ENCODE data around the gene PTGS2.
"Not testable (repeated sequence)": the region's sequence is repeated elsewhere in the genome, so short reads cannot be mapped to it uniquely, and the experiment has no call there.

Gene PTGS2

DNA sequence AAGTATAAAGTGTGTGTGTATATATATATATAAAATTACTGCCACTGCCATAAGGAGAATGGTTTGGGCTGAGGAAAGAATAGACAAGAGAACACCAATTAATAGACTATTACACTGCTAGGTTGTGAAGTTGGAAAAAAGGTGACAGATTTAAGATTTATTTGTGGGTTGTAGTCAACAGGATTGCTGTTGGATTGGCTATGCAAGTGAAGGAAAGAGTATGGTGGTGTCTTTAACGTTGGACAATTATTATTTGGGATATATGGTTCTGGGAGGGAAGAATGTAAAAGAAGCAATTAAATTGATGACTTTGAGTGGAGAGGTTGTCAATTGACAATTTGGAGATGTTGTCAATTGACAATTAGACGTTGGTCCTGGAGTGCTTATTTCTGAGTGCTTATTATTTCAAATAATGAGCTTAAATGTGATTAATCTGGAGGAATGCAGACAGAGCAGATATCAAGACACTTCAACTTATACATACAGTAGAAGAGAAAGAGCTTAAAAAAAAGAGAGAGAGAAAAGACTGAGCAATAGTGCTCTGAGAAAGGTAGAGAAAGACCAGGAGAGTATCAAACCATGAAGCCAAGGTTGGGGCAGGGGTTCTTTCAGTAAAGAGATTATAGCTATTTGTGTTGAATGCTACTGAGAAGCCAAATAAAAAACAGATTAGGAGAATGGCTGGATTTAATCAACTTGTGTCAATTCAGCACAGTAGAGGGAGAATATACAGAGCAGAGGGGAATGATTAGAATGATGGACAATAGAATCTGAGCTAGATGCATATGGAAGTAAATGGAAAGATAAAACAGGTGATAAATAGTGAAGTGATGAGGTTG, 9.7 kb downstream of the PTGS2 start:
- DNase-seq (ENCODE audit: low spot score), result no peak

DNA sequence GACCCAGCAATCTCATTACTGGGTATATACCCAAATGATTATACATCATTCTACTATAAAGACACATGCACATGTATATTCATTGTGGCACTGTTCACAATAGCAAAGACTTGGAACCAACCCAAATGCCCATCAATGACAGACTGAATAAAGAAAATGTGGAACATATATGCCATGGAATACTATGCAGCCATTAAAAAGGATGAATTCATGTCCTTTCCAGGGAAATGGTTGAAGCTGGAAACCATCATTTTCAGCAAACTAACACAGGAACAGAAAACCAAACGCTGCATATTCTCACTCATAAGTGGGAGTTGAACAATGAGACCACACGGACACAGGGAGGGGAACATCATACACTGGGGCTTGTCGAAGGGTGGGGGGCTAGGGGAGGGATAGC, 10.4 kb downstream of the PTGS2 start:
- not testable (repeated sequence) for DNase-seq (ENCODE audit: low spot score)

DNA sequence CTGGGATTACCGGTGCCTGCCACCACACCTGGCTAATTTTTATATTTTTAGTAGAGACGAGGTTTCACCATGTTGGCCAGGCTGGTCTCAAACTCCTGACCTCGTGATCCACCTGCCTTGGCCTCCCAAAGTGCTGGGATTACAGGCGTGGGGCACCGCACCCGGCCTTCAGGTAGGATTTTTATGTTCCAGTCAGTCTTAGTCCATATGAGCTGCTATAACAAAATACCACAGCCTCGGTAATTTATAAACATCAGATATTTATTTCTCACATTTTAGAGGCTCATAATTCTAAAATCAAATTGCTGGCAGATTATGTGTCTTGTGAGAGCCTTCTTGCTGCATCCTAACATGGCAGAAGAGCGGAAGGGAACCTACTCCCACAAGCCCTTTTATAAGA, 16.0 kb downstream of the PTGS2 start:
- DNase-seq (ENCODE audit: low spot score), result not testable (repeated sequence)

DNA sequence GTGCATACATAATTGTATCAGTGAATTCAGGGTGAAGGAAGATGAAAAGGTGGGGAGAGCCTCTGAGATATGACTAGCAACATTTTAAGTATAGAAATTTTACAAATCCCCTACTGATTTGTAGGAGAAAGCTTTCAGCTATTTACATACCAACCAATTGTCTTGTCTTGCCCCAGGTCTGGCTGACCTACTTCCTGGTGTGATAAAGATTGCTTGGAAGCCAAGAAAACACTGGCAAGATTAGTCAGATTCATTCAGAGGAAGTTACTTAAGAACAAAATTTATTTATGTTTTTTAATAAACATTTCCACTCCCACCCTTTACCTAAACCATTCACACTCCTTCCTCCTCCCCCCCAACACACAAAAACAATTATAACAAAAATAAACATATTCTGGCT, 17.5 kb downstream of the PTGS2 start:
- DNase-seq (ENCODE audit: low spot score), result no peak

DNA sequence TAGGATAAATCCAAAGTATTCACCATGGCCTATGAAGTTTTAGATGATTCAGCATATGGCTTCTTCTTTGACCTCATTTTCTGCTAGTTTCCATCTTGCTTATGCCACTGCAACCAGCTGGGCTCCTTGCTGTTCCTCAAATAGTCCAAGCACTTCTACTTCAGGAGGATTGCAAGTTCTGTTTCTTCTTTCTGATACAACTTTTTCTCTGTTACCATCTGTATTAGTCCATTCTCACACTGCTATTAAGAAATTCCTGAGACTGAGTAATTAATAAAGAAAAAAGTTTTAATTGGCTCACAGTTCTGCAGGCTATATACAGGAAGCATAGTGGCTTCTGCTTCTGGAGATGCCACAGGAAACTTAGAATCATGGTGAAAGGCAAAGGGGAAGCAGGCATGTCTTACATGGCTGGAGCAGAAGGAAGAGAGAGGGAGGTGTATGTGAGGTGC, 20.3 kb downstream of the PTGS2 start:
- DNase-seq (ENCODE audit: low spot score), result no peak

DNA sequence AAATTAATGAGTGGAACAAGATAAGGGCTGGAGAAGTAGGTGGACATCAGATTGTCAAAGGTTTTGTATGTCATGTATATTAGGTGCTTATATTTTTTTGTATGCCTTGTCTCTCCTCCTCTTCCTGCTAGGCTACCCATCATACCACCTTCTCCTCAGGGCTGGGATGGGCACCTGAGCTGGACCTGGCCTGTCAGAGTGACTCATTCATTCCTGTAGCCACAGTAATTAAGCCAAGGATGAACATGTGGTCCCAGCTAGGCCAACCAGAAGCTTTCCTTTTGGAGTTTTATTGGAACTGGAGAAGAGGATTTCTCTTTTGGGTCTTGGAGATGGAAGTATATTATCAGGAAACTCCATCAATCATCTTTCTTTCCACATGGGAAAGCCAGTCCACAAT, 21.2 kb downstream of the PTGS2 start:
- no peak for DNase-seq (ENCODE audit: low spot score)

DNA sequence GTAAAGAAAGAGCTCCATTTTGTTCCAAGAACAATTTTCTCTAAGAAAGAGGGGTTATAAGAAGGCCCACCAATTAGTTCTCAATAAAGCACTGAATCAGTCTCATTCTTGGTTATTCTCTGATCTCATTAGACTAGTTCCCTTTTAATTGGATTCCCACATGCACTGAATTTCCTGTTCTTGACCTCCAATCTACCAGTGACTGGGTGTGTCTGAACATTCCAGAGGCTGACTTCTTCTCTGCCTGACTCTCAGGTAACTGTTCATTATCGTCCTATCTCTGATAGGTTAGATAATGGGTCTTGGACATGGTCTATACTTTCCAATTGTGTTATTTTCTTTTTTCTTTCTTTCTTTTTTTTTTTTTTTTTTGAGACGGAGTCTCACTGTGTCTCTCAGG, 22.7 kb downstream of the PTGS2 start:
- DNase-seq (ENCODE audit: low spot score), result no peak

DNA sequence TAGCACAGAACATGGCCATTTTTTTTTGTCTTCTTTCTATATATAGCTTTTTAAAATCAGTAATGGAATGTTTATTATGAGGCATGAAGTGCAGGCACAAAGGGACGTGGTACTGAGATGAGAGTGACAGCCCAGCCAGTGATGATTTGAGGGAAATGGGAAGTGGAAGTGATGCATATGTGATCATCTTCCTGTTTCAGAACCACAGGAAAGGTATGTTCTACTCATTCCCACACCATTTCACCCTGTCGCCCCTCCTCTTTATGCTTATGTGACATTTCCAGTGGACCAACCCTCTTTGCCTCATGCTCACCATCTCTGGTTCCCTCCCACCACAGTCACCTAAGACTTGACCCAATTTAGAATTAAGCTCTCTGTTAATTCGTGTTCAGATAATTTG, 24.3 kb downstream of the PTGS2 start:
- no peak for DNase-seq (ENCODE audit: low spot score)

DNA sequence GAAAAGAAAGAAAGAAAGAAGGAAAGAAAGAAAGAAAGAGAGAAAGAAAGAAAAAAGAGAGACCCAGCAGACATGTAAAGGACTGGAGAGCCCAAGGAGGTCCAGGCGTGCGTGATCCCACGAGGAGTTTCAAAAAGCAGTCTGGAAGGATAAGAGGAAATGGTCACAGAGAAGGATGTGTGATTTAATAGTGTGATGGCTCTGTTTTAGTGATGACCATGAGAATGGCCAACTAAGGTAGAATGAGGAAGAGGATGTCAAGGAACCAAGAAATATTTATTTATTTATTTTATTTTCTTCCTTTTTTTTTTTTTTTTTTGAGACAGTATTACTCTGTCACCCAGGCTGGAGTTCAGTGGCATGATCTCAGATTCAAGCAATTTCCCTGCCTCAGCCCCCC, 25.5 kb downstream of the PTGS2 start:
- no peak for DNase-seq (ENCODE audit: low spot score)

DNA sequence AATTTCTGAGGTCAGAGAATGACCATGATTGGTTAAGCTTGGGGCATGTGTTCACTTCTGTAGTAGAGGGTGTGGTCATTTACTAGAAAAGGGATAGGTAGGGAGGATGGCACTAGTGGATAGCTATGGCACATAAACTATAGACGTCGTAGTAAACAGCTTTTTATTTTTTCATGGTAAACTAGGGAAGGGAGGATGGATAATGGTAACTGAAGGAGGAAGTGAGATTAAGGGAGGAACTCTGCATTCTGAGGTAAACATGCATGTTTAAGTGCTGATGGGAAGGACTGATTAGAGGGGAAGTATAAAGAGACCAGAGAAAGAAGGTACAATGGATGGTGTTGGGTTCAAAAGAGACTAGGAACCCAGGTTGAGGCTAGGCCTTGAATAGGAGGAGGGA, 26.9 kb downstream of the PTGS2 start:
- DNase-seq (ENCODE audit: low spot score), result no peak

DNA sequence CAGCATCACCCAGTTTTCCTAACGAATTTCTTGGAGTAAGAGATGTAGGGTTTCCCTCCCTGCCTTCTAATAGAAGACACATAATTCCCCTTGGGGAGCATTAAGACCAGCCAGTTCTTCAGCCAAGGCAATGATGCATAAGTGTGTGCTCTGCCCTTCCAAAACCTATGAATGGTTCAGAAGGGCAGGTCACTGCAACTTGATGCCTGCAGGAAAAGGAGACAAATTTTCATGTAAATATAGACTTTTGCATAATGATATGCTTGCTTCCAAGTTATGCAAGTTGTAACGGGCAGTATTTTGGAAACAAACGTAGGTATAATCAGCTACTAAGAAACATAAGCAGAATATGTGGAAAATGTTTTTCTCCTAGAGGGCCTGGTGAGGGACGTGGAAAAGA, 31.6 kb downstream of the PTGS2 start:
- DNase-seq (ENCODE audit: low spot score), result no peak

DNA sequence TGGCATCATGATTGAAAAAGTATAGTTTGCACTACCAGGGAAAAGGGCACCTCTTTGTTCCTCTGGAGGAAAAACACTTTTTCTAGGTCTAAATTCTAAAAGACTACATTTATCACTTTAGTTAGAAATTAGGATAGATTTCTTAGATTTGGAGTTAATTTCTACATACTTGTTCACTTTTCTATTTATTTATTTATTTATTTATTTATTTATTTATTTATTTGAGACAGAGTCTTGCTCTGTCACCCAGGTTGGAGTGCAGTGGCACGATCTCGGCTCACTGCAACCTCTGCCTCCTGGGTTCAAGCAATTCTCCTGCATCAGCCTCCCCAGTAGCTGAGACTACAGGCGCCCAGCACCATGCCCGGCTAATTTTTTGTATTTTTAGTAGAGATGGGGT, 32.2 kb downstream of the PTGS2 start:
- DNase-seq (ENCODE audit: low spot score), result not testable (repeated sequence)

DNA sequence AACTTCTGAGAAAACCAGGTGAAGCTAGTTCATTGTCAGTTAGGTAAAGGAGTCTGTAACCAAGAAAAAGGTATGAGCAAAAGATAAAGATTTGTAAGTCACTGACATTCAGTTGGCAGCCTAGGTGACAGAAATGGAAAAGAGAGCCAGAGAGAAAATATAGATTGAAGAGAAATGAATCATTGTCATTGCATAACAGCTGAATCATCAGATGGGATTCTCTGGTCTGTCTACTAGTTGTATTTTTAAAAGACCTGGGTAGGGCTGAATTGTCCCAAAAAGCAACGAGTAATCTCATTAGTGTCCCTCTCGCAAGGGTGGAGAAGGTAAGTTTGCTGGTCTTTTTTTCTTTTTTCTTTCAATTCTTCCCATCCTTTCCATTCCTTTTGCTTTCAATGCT, 36.6 kb downstream of the PTGS2 start:
- DNase-seq (ENCODE audit: low spot score), result no peak

DNA sequence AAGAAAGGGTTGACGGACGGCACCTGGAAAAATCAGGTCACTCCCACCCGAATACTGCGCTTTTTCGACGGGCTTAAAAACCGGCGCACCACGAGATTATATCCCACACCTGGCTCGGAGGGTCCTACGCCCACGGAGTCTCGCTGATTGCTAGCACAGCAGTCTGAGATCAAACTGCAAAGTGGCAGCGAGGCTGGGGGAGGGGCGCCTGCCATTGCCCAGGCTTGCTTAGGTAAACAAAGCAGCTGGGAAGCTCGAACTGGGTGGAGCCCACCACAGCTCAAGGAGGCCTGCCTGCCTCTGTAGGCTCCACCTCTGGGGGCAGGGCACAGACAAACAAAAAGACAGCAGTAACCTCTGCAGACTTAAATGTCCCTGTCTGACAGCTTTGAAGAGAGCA, 42.7 kb downstream of the PTGS2 start:
- not testable (repeated sequence) for DNase-seq (ENCODE audit: low spot score)

DNA sequence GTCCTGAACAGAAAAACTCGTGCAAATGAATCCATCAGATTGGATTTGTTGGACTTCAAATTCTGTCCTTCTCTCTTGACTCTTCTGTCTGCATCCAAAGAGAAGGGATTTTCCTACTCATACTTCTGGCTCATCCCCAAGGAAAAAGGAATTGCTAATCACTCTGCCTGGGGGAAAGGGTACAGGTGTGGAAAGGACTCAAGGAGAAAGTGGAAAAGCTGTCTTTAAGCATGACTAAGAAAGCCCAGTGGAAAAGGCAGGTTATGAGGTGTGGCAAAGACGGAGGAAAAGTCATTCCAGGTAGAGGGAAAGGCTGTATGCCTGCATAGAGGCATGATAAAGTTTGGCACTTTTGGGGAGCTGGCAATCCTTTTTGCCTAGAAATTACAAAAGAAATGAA, 43.4 kb downstream of the PTGS2 start:
- DNase-seq (ENCODE audit: low spot score), result no peak

DNA sequence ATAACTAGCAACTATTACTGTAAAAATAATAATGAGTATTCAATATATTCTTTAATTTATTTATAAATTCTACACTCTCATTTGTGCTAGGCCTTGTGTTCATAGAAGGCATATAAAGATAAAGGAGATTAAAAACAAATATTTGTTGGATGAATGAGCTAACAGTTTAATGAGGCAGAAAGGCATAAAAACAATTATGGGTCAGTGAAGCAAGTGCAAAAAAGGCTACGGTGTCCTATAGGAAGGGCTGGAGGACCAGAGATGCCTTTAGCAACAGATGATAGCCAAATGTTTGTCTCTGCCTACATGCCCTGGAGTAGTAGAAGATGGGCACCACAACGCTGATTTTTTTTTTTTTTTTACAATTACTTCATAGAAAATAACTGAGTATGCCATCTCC, 45.7 kb downstream of the PTGS2 start:
- DNase-seq (ENCODE audit: low spot score), result no peak

DNA sequence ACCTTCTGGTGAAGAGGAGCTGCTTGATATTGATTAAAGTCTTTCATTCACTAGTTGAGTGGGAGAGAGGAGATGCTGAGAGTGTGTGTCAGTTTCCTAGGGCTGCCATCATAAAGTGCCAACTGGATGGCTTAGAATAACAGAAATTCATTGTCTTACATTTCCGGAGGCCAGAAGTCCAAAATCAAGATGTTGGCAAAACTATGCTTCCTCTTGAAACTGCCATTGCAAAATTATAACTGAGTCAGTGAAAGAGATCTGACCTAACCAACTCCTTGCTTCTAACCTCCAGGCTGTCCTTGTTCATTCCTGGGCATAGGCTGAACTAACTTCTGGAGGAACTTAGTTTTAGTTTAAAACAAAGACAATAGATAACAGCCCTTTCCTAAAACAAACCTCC, 47.1 kb downstream of the PTGS2 start:
- no peak for DNase-seq (ENCODE audit: low spot score)

DNA sequence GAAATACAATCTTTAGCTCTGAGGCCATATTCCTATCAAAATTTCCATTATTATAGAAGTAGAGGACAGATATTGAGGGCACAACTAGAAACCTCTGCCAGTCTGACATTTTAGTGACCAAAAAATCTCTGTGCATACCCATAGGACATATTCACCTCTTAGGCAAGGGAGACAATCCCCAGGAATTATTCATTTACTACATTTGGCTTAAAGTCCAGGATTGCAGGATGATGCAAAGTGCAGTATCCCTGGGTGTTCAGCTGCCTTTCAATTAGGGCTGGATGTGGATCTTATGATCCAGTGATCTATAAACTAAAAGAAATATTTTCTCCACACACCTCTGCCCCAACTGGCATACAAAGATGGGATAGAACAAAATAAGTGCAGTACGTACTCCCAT, 50.9 kb downstream of the PTGS2 start:
- DNase-seq (ENCODE audit: low spot score), result no peak

DNA sequence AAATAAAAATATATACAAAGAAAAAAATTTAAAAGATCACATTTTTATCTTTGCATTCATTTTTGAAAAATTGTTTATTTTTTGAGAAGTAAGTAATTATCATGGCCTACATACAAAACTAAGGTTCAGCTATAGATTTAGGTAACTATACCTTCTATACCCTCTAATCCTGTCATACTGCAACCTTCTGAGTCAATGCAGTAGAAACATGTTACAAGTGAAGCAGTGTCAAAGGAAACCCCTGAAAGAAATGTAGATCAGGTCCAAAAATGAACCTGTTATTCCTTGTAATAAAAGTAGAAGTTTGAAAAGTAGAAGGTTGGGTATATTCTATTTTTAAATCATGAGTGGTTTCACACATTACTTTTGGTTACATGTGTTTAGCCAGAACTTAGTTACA, 51.3 kb downstream of the PTGS2 start:
- DNase-seq (ENCODE audit: low spot score), result no peak

DNA sequence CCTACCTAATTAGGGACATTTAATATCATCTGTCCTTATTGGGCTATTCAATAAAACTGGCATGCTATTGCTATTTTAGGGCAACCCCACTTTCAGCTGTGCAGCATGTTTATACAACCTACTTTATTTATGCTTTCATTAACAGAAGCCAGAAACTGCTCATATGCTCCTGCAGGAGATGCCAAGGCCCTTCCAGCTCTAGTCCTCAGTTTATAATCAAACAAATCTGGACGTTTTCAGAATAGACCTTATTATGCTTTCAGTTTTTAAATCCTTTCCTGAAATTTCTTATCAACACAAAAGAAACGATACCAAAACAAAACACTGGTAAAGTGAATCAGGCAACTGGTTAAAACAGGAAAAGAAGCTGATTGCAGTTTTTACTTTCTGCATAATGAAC, 53.2 kb downstream of the PTGS2 start:
- no peak for DNase-seq (ENCODE audit: low spot score)

DNA sequence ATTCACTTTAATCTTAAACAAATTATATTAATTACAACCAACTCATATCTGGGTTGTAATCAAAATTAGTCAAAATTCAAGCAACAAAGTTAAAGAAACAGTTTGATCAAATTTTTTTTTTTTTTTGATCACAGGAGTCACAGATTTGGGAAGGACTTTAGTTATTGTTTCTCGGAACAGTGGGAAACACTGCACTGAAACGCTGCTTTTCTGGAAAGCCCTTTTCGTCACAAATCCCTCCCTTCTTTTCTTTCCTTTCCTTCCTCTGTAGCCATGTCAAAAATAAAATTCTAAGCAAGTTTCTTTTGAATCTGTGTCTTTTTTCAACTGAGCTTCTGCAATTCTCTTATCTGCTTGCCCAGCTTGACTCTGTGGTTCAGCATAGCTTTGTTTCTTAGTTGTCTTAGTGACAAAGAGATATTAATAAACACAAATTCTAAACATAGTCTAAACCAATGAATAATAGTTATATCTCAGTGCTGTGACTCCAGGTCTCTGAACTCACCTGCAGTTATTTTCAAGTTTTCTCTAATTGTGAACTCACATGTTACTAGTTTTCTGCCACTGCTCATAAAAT, 53.8 kb downstream of the PTGS2 start:
- DNase-seq (ENCODE audit: low spot score), result no peak

DNA sequence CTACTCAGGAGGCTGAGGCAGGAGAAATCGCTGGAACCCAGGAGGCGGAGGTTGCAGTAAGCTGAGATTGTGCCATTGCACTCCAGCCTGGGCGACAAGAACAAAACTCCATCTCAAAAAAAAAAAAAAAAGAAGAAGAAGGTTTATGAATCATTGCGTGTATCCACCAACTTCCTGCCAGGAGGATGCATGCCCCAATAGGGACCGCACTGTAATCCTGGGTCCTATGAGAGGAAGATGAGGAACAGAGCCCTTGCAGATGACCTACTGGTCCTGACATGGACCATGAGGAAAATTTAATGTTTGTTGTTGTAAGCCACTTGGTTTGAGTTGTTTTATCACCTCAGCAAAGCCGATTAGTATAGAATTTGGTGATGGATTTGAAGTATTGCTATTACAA, 56.7 kb downstream of the PTGS2 start:
- no peak for DNase-seq (ENCODE audit: low spot score)

Measured in HuH-7.5 (cell line).